Measurements from ENCODE around the gene OR1N1. TPM values are rescaled to one million over a fixed set of nuclear protein-coding genes. Genes with fewer than 3 reads are reported as not detected.
"Not testable (repeated sequence)": the region's sequence is repeated elsewhere in the genome, so short reads cannot be mapped to it uniquely, and the experiment has no call there.

The OR1N1 gene
- total RNA-seq = not detected in 2 replicates

GRCh38 chr9:122527193-122527592 is at the start of gene OR1N1:
OR1N1 (minus strand) TSS chr9:122527293; CDS start chr9:122527293, 0 bp downstream.
- intact Hi-C loops (cut with micrococcal nuclease) = no loop called here
- Mint-ChIP-seq H3K27ac (no peak within 1 kb of the TSS), H3K9me3 (no peaks in the 10 kb centered on the region), H3K27me3 (ENCODE audit: low read depth) (no peaks in the 10 kb centered on the region), H3K36me3 (ENCODE audit: low read depth) (no peaks in the 10 kb centered on the region), H3K4me1 (ENCODE audit: low read depth) (no peaks in the 10 kb centered on the region), H3K4me3 (ENCODE audit: low read depth) (no peak within 1 kb of the TSS)
- no peak for DNase-seq (ENCODE audit: low spot score)

- Mint-ChIP-seq H3K27ac (no peak overlapping the region), H3K4me3 (ENCODE audit: low read depth) (no peak overlapping the region), H3K36me3 (ENCODE audit: low read depth) (no peaks in the 10 kb centered on the region), H3K27me3 (ENCODE audit: low read depth) (peaks cover 1% of the 10 kb centered on the region), H3K9me3 (no peaks in the 10 kb centered on the region), H3K4me1 (ENCODE audit: low read depth) (peaks cover 11% of the 10 kb centered on the region)
- intact Hi-C loops (cut with micrococcal nuclease) = no loop called here
- DNase-seq (ENCODE audit: low spot score) = no peak
Measured at GRCh38 chr9:122572456-122572855, 45.4 kb upstream of the OR1N1 start.

DNA sequence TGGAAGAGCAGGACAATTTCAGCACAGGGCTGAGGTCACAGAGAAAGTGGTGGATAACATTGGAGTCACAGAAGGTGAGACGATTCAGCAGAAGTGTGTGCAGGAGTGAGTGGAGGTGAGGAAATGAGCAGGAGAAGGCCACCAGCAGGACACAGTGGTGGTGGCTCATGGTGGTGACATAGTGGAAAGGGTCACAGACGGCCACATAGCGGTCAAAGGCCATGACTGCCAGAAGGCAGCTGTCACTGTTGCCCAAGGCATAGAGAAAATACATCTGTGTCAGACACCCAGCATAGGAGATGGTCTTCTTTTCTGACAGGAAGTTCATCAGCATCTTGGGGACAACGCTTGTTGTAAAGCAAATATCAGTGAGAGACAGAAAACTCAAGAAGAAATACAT is 40.8 kb upstream of the OR1N1 start:
- Mint-ChIP-seq H3K4me1 (ENCODE audit: low read depth) (peaks cover 12% of the 10 kb centered on the region), H3K9me3 (peaks cover 8% of the 10 kb centered on the region), H3K4me3 (ENCODE audit: low read depth) (no peak overlapping the region), H3K27me3 (ENCODE audit: low read depth) (no peaks in the 10 kb centered on the region), H3K36me3 (ENCODE audit: low read depth) (no peaks in the 10 kb centered on the region), H3K27ac (no peak overlapping the region)
- intact Hi-C loops (cut with micrococcal nuclease) = no loop called here
- DNase-seq (ENCODE audit: low spot score) = no peak

- H3K36me3 Mint-ChIP-seq (ENCODE audit: low read depth) = no peaks in the 10 kb centered on the region
- H3K27me3 Mint-ChIP-seq (ENCODE audit: low read depth) = peaks cover 7% of the 10 kb centered on the region
- intact Hi-C loops (cut with micrococcal nuclease) = loop anchor here (5.0 kb wide), 1 partner anchor 245 kb away; no protein-coding TSS in a partner anchor
- DNase-seq (ENCODE audit: low spot score) = no peak
- peaks cover 9% of the 10 kb centered on the region for H3K4me1 Mint-ChIP-seq (ENCODE audit: low read depth)
- no peak overlapping the region for H3K27ac Mint-ChIP-seq
- peaks cover 12% of the 10 kb centered on the region for H3K9me3 Mint-ChIP-seq
- no peak overlapping the region for H3K4me3 Mint-ChIP-seq (ENCODE audit: low read depth)
Measured at GRCh38 chr9:122562134-122562760, 35.2 kb upstream of the OR1N1 start.

- DNase-seq (ENCODE audit: low spot score) = no peak
- peaks cover 9% of the 10 kb centered on the region for H3K4me1 Mint-ChIP-seq (ENCODE audit: low read depth)
- peaks cover 12% of the 10 kb centered on the region for H3K9me3 Mint-ChIP-seq
- intact Hi-C loops (cut with micrococcal nuclease) = loop anchor here (5.0 kb wide), 1 partner anchor 246 kb away; no protein-coding TSS in a partner anchor
- H3K27me3 Mint-ChIP-seq (ENCODE audit: low read depth) = peaks cover 7% of the 10 kb centered on the region
- H3K36me3 Mint-ChIP-seq (ENCODE audit: low read depth) = no peaks in the 10 kb centered on the region
- H3K27ac Mint-ChIP-seq = no peak overlapping the region
- no peak overlapping the region for H3K4me3 Mint-ChIP-seq (ENCODE audit: low read depth)
Measured at GRCh38 chr9:122561446-122561845, 34.4 kb upstream of the OR1N1 start.

DNA sequence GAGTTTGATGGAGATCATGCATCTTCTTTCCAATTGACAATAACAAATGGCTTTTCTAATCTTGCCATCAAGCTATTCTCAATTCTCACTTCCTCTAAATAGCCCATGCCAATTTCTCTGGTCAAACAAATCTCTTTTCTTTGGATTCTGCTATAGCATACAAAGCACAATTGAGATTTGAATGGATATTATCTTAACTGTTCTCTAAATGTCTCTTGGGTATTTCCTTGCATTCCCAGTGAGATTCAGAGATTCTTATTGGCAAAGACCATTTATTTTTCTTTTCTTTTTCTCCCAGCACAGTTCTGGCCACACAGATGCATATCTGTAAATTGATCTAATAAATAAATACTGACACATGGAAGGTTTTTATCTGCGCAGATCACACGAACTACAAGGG is 25.7 kb upstream of the OR1N1 start, which contains the start of gene OR1N2:
Gene OR1N2, plus strand, starts transcription at position 301 of the 400 bp plus-strand sequence. CDS start 100 bp downstream, outside the sequence.
- H3K36me3 Mint-ChIP-seq (ENCODE audit: low read depth) = no peaks in the 10 kb centered on the region
- intact Hi-C loops (cut with micrococcal nuclease) = no loop called here
- no peak for DNase-seq (ENCODE audit: low spot score)
- no peak within 1 kb of the TSS for H3K4me3 Mint-ChIP-seq (ENCODE audit: low read depth)
- no peak within 1 kb of the TSS for H3K27ac Mint-ChIP-seq
- H3K9me3 Mint-ChIP-seq = no peaks in the 10 kb centered on the region
- H3K4me1 Mint-ChIP-seq (ENCODE audit: low read depth) = no peaks in the 10 kb centered on the region
- peaks cover 17% of the 10 kb centered on the region for H3K27me3 Mint-ChIP-seq (ENCODE audit: low read depth)

DNA sequence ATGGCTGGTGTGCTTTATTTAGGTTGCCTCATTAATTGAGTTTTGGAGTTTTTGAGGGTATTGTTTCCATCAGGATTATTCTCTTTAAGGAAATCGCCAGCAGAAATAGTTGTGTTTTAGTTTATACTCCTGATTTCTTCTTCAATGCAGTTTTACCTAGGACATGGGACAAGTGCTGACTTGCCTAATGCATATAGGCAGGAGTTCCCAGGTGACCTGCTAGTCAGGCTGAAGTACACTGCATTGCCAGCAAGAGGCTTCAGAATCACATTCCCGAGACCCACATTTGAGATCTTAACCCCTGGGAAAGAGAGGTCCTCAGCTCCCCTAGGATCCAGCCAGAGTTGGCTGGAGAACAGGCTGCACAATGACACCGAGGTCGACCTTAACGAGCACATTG is 24.3 kb upstream of the OR1N1 start:
- Mint-ChIP-seq H3K36me3 (ENCODE audit: low read depth) (no peaks in the 10 kb centered on the region), H3K27ac (no peak overlapping the region), H3K9me3 (no peaks in the 10 kb centered on the region), H3K4me1 (ENCODE audit: low read depth) (no peaks in the 10 kb centered on the region), H3K4me3 (ENCODE audit: low read depth) (no peak overlapping the region), H3K27me3 (ENCODE audit: low read depth) (peaks cover 14% of the 10 kb centered on the region)
- no peak for DNase-seq (ENCODE audit: low spot score)
- intact Hi-C loops (cut with micrococcal nuclease) = no loop called here

- no peak for DNase-seq (ENCODE audit: low spot score)
- no peaks in the 10 kb centered on the region for H3K36me3 Mint-ChIP-seq (ENCODE audit: low read depth)
- peaks cover 6% of the 10 kb centered on the region for H3K27me3 Mint-ChIP-seq (ENCODE audit: low read depth)
- intact Hi-C loops (cut with micrococcal nuclease) = no loop called here
- no peak overlapping the region for H3K4me3 Mint-ChIP-seq (ENCODE audit: low read depth)
- no peaks in the 10 kb centered on the region for H3K4me1 Mint-ChIP-seq (ENCODE audit: low read depth)
- H3K27ac Mint-ChIP-seq = no peak overlapping the region
- no peaks in the 10 kb centered on the region for H3K9me3 Mint-ChIP-seq
Measured at GRCh38 chr9:122546196-122546595, 19.1 kb upstream of the OR1N1 start.

DNA sequence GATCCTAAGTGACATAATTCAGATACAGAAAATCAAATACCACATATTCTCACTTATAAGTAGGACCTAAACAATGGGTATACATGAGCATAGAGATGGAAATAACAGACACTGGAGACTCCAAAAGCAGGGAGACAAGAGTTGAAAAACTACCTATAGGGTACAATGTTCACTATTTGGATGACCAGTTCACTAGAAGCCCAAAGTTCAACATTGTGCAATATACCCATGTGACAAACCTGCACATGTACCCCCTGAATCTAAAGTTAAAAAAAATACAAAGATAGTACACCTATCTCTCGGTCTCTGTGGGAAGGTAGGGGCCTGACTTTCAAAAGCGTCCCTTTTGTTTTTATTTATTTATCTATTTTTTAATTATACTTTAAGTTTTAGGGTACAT is 11.7 kb upstream of the OR1N1 start:
- intact Hi-C loops (cut with micrococcal nuclease) = no loop called here
- H3K4me1 Mint-ChIP-seq (ENCODE audit: low read depth) = no peaks in the 10 kb centered on the region

GRCh38 chr9:122537066-122537465 is 10.0 kb upstream of the OR1N1 start:
- H3K36me3 Mint-ChIP-seq (ENCODE audit: low read depth); DNase-seq (ENCODE audit: low spot score); H3K27me3 Mint-ChIP-seq (ENCODE audit: low read depth); intact Hi-C loops (cut with micrococcal nuclease); H3K4me1 Mint-ChIP-seq (ENCODE audit: low read depth); H3K4me3 Mint-ChIP-seq (ENCODE audit: low read depth); H3K27ac Mint-ChIP-seq; H3K9me3 Mint-ChIP-seq: not testable (repeated sequence)

More for the DNA sequence above, 11.7 kb upstream of the OR1N1 start:
- H3K36me3 Mint-ChIP-seq (ENCODE audit: low read depth) = no peaks in the 10 kb centered on the region
- DNase-seq (ENCODE audit: low spot score) = no peak
- H3K4me3 Mint-ChIP-seq (ENCODE audit: low read depth) = no peak overlapping the region
- no peak overlapping the region for H3K27ac Mint-ChIP-seq
- no peaks in the 10 kb centered on the region for H3K27me3 Mint-ChIP-seq (ENCODE audit: low read depth)
- no peaks in the 10 kb centered on the region for H3K9me3 Mint-ChIP-seq

GRCh38 chr9:122536134-122536533 is 9.0 kb upstream of the OR1N1 start:
- Mint-ChIP-seq H3K36me3 (ENCODE audit: low read depth) (no peaks in the 10 kb centered on the region), H3K4me3 (ENCODE audit: low read depth) (no peak overlapping the region), H3K27me3 (ENCODE audit: low read depth) (no peaks in the 10 kb centered on the region), H3K27ac (no peak overlapping the region), H3K4me1 (ENCODE audit: low read depth) (no peaks in the 10 kb centered on the region), H3K9me3 (no peaks in the 10 kb centered on the region)
- intact Hi-C loops (cut with micrococcal nuclease) = no loop called here
- no peak for DNase-seq (ENCODE audit: low spot score)

- not testable (repeated sequence) for H3K9me3 Mint-ChIP-seq, H3K27ac Mint-ChIP-seq
Measured at GRCh38 chr9:122531157-122531556, 4.1 kb upstream of the OR1N1 start.

GRCh38 chr9:122526602-122527001 is 491 bp downstream of the OR1N1 start:
- no peaks in the 10 kb centered on the region for H3K9me3 Mint-ChIP-seq
- no peaks in the 10 kb centered on the region for H3K27me3 Mint-ChIP-seq (ENCODE audit: low read depth)
- H3K4me1 Mint-ChIP-seq (ENCODE audit: low read depth) = no peaks in the 10 kb centered on the region
- DNase-seq (ENCODE audit: low spot score) = no peak
- no peaks in the 10 kb centered on the region for H3K36me3 Mint-ChIP-seq (ENCODE audit: low read depth)
- no peak overlapping the region for H3K27ac Mint-ChIP-seq
- no peak overlapping the region for H3K4me3 Mint-ChIP-seq (ENCODE audit: low read depth)
- intact Hi-C loops (cut with micrococcal nuclease) = no loop called here

More at GRCh38 chr9:122531157-122531556, 4.1 kb upstream of the OR1N1 start:
- H3K4me3 Mint-ChIP-seq (ENCODE audit: low read depth); H3K36me3 Mint-ChIP-seq (ENCODE audit: low read depth); DNase-seq (ENCODE audit: low spot score); intact Hi-C loops (cut with micrococcal nuclease); H3K4me1 Mint-ChIP-seq (ENCODE audit: low read depth); H3K27me3 Mint-ChIP-seq (ENCODE audit: low read depth): not testable (repeated sequence)
